Measurements from ENCODE around the gene CERK.
A peak's percentile ranks its signal among the peaks of the same experiment; 100 is the strongest.
"Not testable (repeated sequence)": the region's sequence is repeated elsewhere in the genome, so short reads cannot be mapped to it uniquely, and the experiment has no call there.

The CERK gene, protein sequence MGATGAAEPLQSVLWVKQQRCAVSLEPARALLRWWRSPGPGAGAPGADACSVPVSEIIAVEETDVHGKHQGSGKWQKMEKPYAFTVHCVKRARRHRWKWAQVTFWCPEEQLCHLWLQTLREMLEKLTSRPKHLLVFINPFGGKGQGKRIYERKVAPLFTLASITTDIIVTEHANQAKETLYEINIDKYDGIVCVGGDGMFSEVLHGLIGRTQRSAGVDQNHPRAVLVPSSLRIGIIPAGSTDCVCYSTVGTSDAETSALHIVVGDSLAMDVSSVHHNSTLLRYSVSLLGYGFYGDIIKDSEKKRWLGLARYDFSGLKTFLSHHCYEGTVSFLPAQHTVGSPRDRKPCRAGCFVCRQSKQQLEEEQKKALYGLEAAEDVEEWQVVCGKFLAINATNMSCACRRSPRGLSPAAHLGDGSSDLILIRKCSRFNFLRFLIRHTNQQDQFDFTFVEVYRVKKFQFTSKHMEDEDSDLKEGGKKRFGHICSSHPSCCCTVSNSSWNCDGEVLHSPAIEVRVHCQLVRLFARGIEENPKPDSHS

DNA sequence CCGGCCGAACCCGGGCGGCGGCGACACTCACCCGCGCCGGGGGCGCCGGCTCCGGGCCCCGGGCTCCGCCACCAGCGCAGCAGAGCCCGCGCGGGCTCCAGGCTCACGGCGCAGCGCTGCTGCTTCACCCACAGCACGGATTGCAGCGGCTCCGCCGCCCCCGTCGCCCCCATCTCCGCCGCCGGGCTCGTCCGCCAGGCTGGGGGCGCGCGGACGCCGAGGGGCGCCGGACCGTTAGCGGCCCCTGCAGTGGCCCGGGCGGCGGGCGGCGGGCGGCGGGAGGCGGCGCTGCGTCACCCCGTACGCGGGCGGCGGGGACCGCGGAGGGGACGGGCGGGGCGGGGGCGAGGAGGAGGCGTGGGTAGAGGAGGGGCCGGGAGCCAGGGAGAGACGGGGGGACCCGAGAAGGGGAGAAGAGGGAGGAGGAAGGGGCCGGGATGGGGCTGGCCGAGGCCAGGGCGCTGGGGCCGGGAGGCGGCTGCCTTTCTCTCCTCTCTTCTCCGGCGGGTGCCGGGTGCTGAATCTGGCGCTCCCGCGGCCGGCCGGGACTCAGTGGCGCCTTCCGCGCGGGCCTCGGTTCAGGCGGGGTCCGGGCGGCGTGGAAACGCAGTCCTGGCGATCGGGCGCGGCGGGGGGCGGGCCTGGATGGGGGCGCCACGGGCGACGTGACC, at the start of gene CERK:
Gene CERK (minus strand): TSS at position 277 of the 671 bp plus-strand sequence. CDS start 104 bp downstream, at position 173.
- peak; percentile 36 for DNase-seq (ENCODE audit: low read depth)

- no peak for DNase-seq (ENCODE audit: low read depth)
These were observed 45.7 kb upstream of the CERK start for GRCh38 chr22:46783721-46784120.

GRCh38 chr22:46782200-46782599, 44.1 kb upstream of the CERK start:
- DNase-seq (ENCODE audit: low read depth), result not testable (repeated sequence)

DNA sequence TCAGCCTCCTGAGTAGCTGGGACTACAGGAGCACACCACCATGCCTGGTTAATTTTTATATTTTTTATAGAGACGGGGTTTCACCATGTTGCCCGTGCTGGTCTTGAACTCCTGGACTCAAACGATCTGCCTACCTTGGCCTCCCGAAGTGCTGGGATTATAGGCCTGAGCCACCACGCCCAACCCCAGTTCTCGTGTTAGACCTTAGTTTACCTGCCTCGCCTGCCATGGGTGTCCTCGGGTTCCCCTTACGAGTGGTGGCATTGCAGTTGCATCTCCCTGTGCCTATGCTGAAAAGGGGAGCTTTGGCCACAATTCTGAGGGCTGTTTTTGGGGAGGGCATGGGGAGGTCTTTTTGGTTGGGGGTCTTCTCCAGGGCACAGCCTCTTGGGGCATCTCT, 43.2 kb upstream of the CERK start:
- no peak for DNase-seq (ENCODE audit: low read depth)

GRCh38 chr22:46780453-46780852, 42.4 kb upstream of the CERK start:
- DNase-seq (ENCODE audit: low read depth), result no peak

GRCh38 chr22:46779651-46780050, 41.6 kb upstream of the CERK start:
- DNase-seq (ENCODE audit: low read depth), result no peak

GRCh38 chr22:46779023-46779422, 41.0 kb upstream of the CERK start:
- DNase-seq (ENCODE audit: low read depth), result no peak

- no peak for DNase-seq (ENCODE audit: low read depth)
These were observed 39.5 kb upstream of the CERK start for GRCh38 chr22:46777609-46777970.

DNA sequence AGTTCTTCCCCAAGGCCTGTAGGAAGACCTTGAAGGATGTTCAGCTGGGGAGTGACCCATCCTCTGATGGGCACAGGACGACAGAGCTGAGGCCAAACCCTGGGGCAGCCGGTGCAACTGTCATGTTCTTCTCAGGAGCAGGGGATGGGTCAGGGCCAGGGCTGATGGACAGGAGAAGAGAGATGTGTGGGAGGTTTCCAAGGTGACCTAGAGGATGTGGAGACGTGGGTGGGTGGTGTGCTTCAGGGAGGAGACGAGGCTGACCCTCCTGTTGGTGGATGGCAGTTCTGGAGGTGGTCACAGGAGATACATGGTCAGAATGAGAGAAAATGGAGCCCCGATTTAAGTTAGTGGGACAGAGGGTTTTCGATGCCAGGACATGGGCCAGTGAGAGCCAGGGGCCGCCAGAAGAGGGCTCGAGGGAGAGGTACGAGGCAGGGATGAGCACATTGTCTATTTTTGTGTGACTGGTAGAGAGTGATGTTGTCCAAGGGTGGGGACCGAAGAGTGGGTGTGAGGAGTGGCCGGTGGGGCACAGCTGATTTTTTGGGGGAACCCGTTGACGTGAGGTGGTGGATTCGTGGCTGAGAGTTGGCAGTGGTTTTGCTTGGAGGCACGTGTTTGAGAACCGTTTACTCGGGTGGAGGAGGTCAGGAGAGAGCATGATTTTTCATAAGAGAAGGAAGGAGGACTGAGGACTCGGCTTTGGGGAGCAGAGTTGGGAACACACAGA, 39.0 kb upstream of the CERK start:
- no peak for DNase-seq (ENCODE audit: low read depth)

DNA sequence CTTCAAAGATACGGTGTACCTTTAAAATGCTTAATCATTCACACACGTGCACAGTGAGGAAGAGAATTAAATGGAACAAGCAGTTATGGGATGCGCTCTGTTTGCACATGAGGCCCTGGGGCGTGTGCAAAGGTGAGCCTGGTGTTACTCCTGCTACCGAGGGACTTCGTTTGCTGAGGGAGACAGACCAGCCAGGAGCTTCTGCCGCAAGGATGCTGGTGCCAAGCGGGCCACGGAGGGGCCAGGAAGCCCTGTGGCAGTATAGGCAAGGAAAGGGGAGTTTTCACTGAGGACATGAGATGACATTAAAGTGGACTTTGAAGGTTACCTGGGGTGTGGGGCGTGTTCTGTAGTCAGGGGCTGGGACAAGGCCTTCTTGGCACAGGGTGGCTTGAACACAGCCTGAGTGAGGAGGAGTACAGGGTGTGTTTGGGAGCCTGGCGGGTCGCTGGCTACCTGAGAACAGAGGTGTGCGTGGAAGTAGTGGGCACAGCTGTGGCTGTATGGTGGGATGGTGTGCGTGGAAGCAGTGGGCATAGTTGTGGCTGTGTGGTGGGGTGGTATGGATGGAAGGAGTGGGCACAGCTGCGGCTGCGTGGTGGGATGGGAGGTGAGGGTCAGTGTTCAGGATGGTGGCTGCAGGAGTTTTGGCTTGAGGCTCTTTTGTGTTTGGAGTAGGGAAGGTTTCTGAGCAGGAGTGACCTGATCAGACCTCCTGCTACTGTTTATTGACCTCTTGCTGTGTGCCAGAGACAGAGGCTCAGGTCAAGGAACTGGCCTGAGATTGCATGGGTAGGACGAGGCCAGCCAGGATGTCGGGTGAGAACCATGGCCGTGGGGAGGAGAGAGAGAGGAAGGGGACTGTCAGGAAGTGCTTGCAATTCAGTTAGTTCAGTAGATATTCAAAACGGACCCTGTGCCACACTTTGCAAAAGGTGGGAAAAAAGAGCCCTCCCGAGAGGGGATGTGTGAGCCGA, 38.1 kb upstream of the CERK start:
- no peak for DNase-seq (ENCODE audit: low read depth)

DNA sequence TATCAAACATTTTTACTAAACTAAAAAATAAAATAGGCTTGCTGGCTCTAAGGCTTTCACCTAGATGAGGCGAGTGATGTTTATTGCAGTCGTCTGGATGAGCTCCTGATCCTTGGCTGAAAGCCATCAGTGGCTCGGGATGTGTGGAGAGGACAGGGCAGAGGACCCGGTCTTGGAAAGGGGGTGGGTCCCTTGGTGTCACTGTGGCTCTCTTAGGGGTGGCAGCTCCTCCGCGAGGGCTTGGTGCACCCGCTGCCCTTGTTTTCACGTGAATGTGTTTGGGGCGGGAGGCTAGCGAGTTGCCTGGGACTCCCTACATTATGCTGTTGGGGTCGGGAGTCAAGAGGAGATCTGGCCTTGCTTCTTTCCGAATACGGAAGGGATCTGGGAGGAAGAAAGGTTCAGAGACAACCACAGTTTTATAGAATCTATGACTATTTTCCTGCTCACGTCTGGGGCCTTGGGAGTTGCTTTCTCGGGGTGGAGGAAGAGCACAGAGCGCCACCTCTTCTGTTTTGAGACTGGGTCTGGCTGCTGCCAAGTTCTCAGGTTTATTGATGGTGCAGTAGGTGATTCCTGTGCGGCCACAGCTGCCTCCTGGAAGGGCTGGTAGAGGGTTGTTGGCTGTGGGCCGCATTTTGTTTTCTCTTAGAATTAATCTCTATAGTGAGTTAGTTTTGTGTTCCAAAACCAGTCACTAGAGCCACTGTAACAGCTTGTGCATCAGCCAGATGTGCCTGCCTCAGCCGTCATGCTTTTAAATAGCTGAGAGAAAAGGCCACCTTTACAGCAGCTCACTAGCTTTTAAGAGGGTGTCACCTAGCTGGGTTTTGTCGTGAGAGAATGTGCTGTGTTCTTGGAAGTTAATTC, 37.2 kb upstream of the CERK start:
- DNase-seq (ENCODE audit: low read depth), result no peak

- DNase-seq (ENCODE audit: low read depth), result no peak
These were observed 36.4 kb upstream of the CERK start for GRCh38 chr22:46774253-46774979.

- DNase-seq (ENCODE audit: low read depth), result no peak
These were observed 35.0 kb upstream of the CERK start for GRCh38 chr22:46773076-46773475.

- DNase-seq (ENCODE audit: low read depth), result no peak
These were observed 32.7 kb upstream of the CERK start for GRCh38 chr22:46770726-46771125.

- no peak for DNase-seq (ENCODE audit: low read depth)
These were observed 32.1 kb upstream of the CERK start for GRCh38 chr22:46770151-46770641.

GRCh38 chr22:46769706-46770105, 31.7 kb upstream of the CERK start:
- no peak for DNase-seq (ENCODE audit: low read depth)

GRCh38 chr22:46769191-46769675, 31.2 kb upstream of the CERK start:
- no peak for DNase-seq (ENCODE audit: low read depth)

GRCh38 chr22:46767249-46767985, 29.4 kb upstream of the CERK start:
- no peak for DNase-seq (ENCODE audit: low read depth)

DNA sequence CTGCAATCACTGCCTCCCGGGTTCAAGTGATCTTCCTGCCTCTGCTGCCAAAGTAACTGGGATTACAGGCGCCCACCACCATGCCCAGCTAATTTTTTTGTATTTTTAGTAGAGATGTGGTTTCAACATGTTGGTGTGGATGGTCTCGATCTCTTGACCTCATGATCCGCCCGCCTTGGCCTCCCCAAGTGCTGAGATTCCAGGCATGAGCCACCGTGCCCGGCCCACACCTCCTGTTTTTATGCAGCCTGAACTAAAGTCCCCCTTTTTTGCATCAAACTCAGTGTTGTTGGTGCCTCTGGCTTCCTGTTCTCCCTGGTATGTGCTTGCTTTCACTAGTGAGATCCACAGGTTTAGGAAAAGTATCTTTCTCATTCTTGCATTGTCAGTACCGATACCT, 28.6 kb upstream of the CERK start:
- DNase-seq (ENCODE audit: low read depth), result no peak

All from activated T-cell treated with anti-CD3 and anti-CD28 coated beads for 24 hours (primary cell).